ENCODE measurements around the gene INTS7.

DNA sequence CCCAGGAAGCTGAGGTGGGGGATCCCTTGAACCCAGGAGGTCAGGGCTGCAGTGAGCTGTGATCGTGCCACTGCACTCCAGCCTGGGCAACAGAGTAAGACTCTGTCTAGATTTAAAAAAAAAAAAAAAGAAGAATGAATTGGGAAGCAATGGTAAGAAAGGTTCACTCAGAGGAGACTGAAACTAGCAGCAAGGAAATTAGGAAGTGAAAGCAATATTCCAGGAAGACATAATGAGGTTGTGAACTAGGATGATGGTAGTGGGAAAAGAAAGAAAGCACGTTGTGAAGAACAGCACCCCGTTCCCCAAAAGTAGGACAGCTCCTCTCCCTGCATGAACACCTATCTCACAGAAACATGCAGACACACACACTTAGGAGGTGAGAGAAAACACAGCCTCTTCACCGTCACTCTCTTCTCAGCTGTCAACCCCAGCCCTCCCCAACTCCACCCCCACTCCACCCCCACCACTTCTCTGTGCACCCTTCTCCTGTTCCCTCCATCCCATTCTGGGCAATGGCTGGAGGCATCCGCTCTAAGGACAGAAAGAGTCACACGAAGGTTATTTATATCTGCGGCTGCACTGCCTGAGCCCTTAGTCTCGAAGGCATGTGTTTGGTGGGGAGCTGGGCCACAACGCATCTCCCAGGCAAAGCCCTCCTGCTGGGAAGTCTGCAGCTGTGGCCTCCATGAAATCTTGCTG lies 103.0 kb downstream of the INTS7 start:
- TF ChIP-seq, protein P1, sequence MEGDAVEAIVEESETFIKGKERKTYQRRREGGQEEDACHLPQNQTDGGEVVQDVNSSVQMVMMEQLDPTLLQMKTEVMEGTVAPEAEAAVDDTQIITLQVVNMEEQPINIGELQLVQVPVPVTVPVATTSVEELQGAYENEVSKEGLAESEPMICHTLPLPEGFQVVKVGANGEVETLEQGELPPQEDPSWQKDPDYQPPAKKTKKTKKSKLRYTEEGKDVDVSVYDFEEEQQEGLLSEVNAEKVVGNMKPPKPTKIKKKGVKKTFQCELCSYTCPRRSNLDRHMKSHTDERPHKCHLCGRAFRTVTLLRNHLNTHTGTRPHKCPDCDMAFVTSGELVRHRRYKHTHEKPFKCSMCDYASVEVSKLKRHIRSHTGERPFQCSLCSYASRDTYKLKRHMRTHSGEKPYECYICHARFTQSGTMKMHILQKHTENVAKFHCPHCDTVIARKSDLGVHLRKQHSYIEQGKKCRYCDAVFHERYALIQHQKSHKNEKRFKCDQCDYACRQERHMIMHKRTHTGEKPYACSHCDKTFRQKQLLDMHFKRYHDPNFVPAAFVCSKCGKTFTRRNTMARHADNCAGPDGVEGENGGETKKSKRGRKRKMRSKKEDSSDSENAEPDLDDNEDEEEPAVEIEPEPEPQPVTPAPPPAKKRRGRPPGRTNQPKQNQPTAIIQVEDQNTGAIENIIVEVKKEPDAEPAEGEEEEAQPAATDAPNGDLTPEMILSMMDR (IDR thresholded peaks at IDR 0.05; ENCODE audit: low read depth, low read length) = no peak
- no peak for TF ChIP-seq EZH2phosphoT487 (IDR thresholded peaks at IDR 0.05; ENCODE audit: low read depth)

Data from OCI-LY3 (cell line).